ENCODE results near the gene GNG4. TPM values are rescaled to one million over a fixed set of nuclear protein-coding genes. Genes with fewer than 3 reads are reported as not detected.
A peak's percentile ranks its signal among the peaks of the same experiment; 100 is the strongest.

GNG4 gene
- total and polyA plus RNA-seq, 2 experiments from 2014 or later = 0.32 to 1.2 TPM

- in situ Hi-C loops (cut with MboI) = no loop called here
- H2AFZ ChIP-seq = no peak overlapping the region
- WGBS, 2 experiments (ENCODE audit: low coverage in 1 of 2, low lambda C conversion rate in 2 of 2, missing lambda C conversion rate in 2 of 2) = 58 to 100% methylated on average over 1 to 2 of the region's 2 CpGs
These were observed 62.6 kb downstream of the GNG4 start for GRCh38 chr1:235586992-235587391.

GRCh38 chr1:235586413-235586812 lies 63.2 kb downstream of the GNG4 start:
- Histone ChIP-seq H2AFZ (no peak overlapping the region), H3K4me2 (ENCODE audit: unreplicated experiment) (no peak overlapping the region), H3K27ac (no peak overlapping the region), H3K79me2 (ENCODE audit: insufficient read depth) (no peaks in the 10 kb centered on the region), H3K9me2 (ENCODE audit: insufficient read depth) (no peaks in the 10 kb centered on the region), H3F3A (ENCODE audit: insufficient read depth) (no peaks in the 10 kb centered on the region), H3K9me3 (ENCODE audit: low read depth) (no peaks in the 10 kb centered on the region), H4K20me1 (ENCODE audit: insufficient read depth) (no peaks in the 10 kb centered on the region), H3K27me3 (replicated peaks; ENCODE audit: insufficient read depth) (peaks cover 22% of the 10 kb centered on the region; the same call in 1 of the 2 replicates), H3K4me3 (no peak overlapping the region), H3K4me1 (ENCODE audit: insufficient read depth) (peaks cover 6% of the 10 kb centered on the region; the same call in 1 of the 2 replicates), H3K9ac (no peak overlapping the region), H3K36me3 (ENCODE audit: low read depth) (no peaks in the 10 kb centered on the region)
- no peak for DNase-seq
- in situ Hi-C loops (cut with MboI) = no loop called here
- 62 to 63% methylated on average over 5 of the region's 5 CpGs for WGBS, 2 experiments (ENCODE audit: low coverage in 1 of 2, low lambda C conversion rate in 2 of 2, missing lambda C conversion rate in 2 of 2)
- no peak for TF ChIP-seq EZH2phosphoT487 (IDR thresholded peaks at IDR 0.05; ENCODE audit: insufficient read depth, low read depth)
- TF ChIP-seq EZH2 (IDR thresholded peaks at IDR 0.05; ENCODE audit: insufficient read depth, poor library complexity, severe bottlenecking) = no peak

More at GRCh38 chr1:235586992-235587391, 62.6 kb downstream of the GNG4 start:
- Histone ChIP-seq H3K4me2 (ENCODE audit: unreplicated experiment) (no peak overlapping the region), H4K20me1 (ENCODE audit: insufficient read depth) (no peaks in the 10 kb centered on the region), H3K4me1 (ENCODE audit: insufficient read depth) (peaks cover 6% of the 10 kb centered on the region; the same call in 1 of the 2 replicates), H3K79me2 (ENCODE audit: insufficient read depth) (no peaks in the 10 kb centered on the region), H3K27me3 (replicated peaks; ENCODE audit: insufficient read depth) (peaks cover 22% of the 10 kb centered on the region; the same call in 1 of the 2 replicates), H3F3A (ENCODE audit: insufficient read depth) (no peaks in the 10 kb centered on the region), H3K9me3 (ENCODE audit: low read depth) (no peaks in the 10 kb centered on the region), H3K27ac (no peak overlapping the region), H3K36me3 (ENCODE audit: low read depth) (no peaks in the 10 kb centered on the region), H3K9ac (no peak overlapping the region), H3K4me3 (no peak overlapping the region), H3K9me2 (ENCODE audit: insufficient read depth) (no peaks in the 10 kb centered on the region)
- TF ChIP-seq EZH2phosphoT487 (IDR thresholded peaks at IDR 0.05; ENCODE audit: insufficient read depth, low read depth) = no peak
- no peak for DNase-seq

- TF ChIP-seq EZH2 (IDR thresholded peaks at IDR 0.05; ENCODE audit: insufficient read depth, poor library complexity, severe bottlenecking) (no peak), EZH2phosphoT487 (IDR thresholded peaks at IDR 0.05; ENCODE audit: insufficient read depth, low read depth) (no peak)
- no peaks in the 10 kb centered on the region for H3K79me2 ChIP-seq (ENCODE audit: insufficient read depth)
- DNase-seq = no peak
- H3K4me1 ChIP-seq (ENCODE audit: insufficient read depth) = peaks cover 6% of the 10 kb centered on the region; the same call in 1 of the 2 replicates
- H3K4me3 ChIP-seq = no peak overlapping the region
- no peaks in the 10 kb centered on the region for H3F3A ChIP-seq (ENCODE audit: insufficient read depth)
- no peak overlapping the region for H3K27ac ChIP-seq
- no peaks in the 10 kb centered on the region for H3K36me3 ChIP-seq (ENCODE audit: low read depth)
- no peaks in the 10 kb centered on the region for H4K20me1 ChIP-seq (ENCODE audit: insufficient read depth)
- 52 to 79% methylated on average over 2 of the region's 2 CpGs for WGBS, 2 experiments (ENCODE audit: low coverage in 1 of 2, low lambda C conversion rate in 2 of 2, missing lambda C conversion rate in 2 of 2)
- H3K9me3 ChIP-seq (ENCODE audit: low read depth) = no peaks in the 10 kb centered on the region
- H3K9me2 ChIP-seq (ENCODE audit: insufficient read depth) = no peaks in the 10 kb centered on the region
- H2AFZ ChIP-seq = no peak overlapping the region
- in situ Hi-C loops (cut with MboI) = no loop called here
- H3K27me3 ChIP-seq (replicated peaks; ENCODE audit: insufficient read depth) = peaks cover 22% of the 10 kb centered on the region; the same call in 1 of the 2 replicates
- no peak overlapping the region for H3K9ac ChIP-seq
- H3K4me2 ChIP-seq (ENCODE audit: unreplicated experiment) = no peak overlapping the region
These were observed 64.6 kb downstream of the GNG4 start for GRCh38 chr1:235584973-235585372.

GRCh38 chr1:235583511-235584001 lies 66.0 kb downstream of the GNG4 start:
- no peaks in the 10 kb centered on the region for H3K36me3 ChIP-seq (ENCODE audit: low read depth)
- no peaks in the 10 kb centered on the region for H3K4me1 ChIP-seq (ENCODE audit: insufficient read depth)
- no peak overlapping the region for H3K4me3 ChIP-seq
- no peak overlapping the region for H2AFZ ChIP-seq
- no peak for TF ChIP-seq EZH2phosphoT487 (IDR thresholded peaks at IDR 0.05; ENCODE audit: insufficient read depth, low read depth)
- peaks cover 22% of the 10 kb centered on the region; the same call in 1 of the 2 replicates for H3K27me3 ChIP-seq (replicated peaks; ENCODE audit: insufficient read depth)
- H3F3A ChIP-seq (ENCODE audit: insufficient read depth) = no peaks in the 10 kb centered on the region
- H3K9me3 ChIP-seq (ENCODE audit: low read depth) = no peaks in the 10 kb centered on the region
- no peaks in the 10 kb centered on the region for H4K20me1 ChIP-seq (ENCODE audit: insufficient read depth)
- WGBS, 2 experiments (ENCODE audit: low coverage in 1 of 2, low lambda C conversion rate in 2 of 2, missing lambda C conversion rate in 2 of 2) = 27 to 29% methylated on average over 4 of the region's 4 CpGs
- no peak overlapping the region for H3K9ac ChIP-seq
- H3K9me2 ChIP-seq (ENCODE audit: insufficient read depth) = no peaks in the 10 kb centered on the region
- DNase-seq = peak; percentile 54
- in situ Hi-C loops (cut with MboI) = no loop called here
- H3K79me2 ChIP-seq (ENCODE audit: insufficient read depth) = no peaks in the 10 kb centered on the region
- H3K27ac ChIP-seq = no peak overlapping the region
- no peak overlapping the region for H3K4me2 ChIP-seq (ENCODE audit: unreplicated experiment)

GRCh38 chr1:235582130-235582529 lies 67.5 kb downstream of the GNG4 start:
- 56 to 59% methylated on average over 10 of the region's 10 CpGs for WGBS, 2 experiments (ENCODE audit: low coverage in 1 of 2, low lambda C conversion rate in 2 of 2, missing lambda C conversion rate in 2 of 2)
- no peaks in the 10 kb centered on the region for H3K9me3 ChIP-seq (ENCODE audit: low read depth)
- H3K4me3 ChIP-seq = no peak overlapping the region
- H3K9ac ChIP-seq = no peak overlapping the region
- H3K27me3 ChIP-seq (replicated peaks; ENCODE audit: insufficient read depth) = peaks cover 22% of the 10 kb centered on the region; the same call in 1 of the 2 replicates
- no peak overlapping the region for H3K27ac ChIP-seq
- no peaks in the 10 kb centered on the region for H3K9me2 ChIP-seq (ENCODE audit: insufficient read depth)
- H4K20me1 ChIP-seq (ENCODE audit: insufficient read depth) = no peaks in the 10 kb centered on the region
- no peaks in the 10 kb centered on the region for H3K4me1 ChIP-seq (ENCODE audit: insufficient read depth)
- no peak for DNase-seq
- H3F3A ChIP-seq (ENCODE audit: insufficient read depth) = no peaks in the 10 kb centered on the region
- no peak for TF ChIP-seq EZH2phosphoT487 (IDR thresholded peaks at IDR 0.05; ENCODE audit: insufficient read depth, low read depth)
- TF ChIP-seq EZH2 (IDR thresholded peaks at IDR 0.05; ENCODE audit: insufficient read depth, poor library complexity, severe bottlenecking) = no peak
- H3K36me3 ChIP-seq (ENCODE audit: low read depth) = no peaks in the 10 kb centered on the region
- no peak overlapping the region for H3K4me2 ChIP-seq (ENCODE audit: unreplicated experiment)
- no peaks in the 10 kb centered on the region for H3K79me2 ChIP-seq (ENCODE audit: insufficient read depth)
- no peak overlapping the region for H2AFZ ChIP-seq
- in situ Hi-C loops (cut with MboI) = no loop called here

All from GM23248 (cell line).